Tibial nerve (tissue), 4 donors: ENCODE measurements around the gene SIRT7. TPM values are rescaled to one million over a fixed set of nuclear protein-coding genes. Genes with fewer than 3 reads are reported as not detected.

Experiments used
- DNase-seq, 2 donors: peaks; one replicate each; pipeline ENCODE4 v3.0.0-alpha.2; 2019; ENCODE audit warnings: low spot score in 2 of 2
- H3K27ac ChIP-seq, 4 donors: fragments of 200-600 bp; sonication (generic) in 3 of 4; one replicate each; pipeline ENCODE4 v1.5.1; 2017 to 2019; ENCODE audit warnings: mild to moderate bottlenecking in 1 of 4
- H3K27me3 ChIP-seq, 2 donors: fragments of 200-600 bp; sonication (generic) in 1 of 2; one replicate each; pipeline versions ENCODE4 v1.5.1 to v1.6.0; 2017 to 2019
- H3K36me3 ChIP-seq, 3 donors: fragments of 200-600 bp; sonication (generic); one replicate each; pipeline ENCODE4 v1.5.1; 2018 to 2019
- H3K4me1 ChIP-seq, 4 donors: fragments of 200-600 bp; sonication (generic) in 3 of 4; one replicate each; pipeline ENCODE4 v1.5.1; 2017 to 2019
- H3K4me3 ChIP-seq, 4 donors: fragments of 200-600 bp; sonication (generic) in 3 of 4; one replicate each; pipeline ENCODE4 v1.5.1; 2017 to 2019; ENCODE audit warnings: mild to moderate bottlenecking in 1 of 4, moderate library complexity in 1 of 4
- H3K9me3 ChIP-seq, 4 donors: fragments of 200-600 bp; sonication (generic) in 3 of 4; one replicate each; pipeline ENCODE4 v1.5.1; 2017 to 2019
- EP300 ChIP-seq, 2 donors: sonication (generic); formaldehyde crosslinking; IDR thresholded peaks; one replicate each; pipeline ENCODE4 v1.6.1; 2017; ENCODE audit warnings: antibody characterized with exemption in 2 of 2, mild to moderate bottlenecking in 1 of 2
- POLR2A ChIP-seq, 2 donors: fragments of 450-650 bp; IDR thresholded peaks; one replicate each; pipeline ENCODE4 v1.6.1; 2017; ENCODE audit warnings: antibody characterized with exemption in 2 of 2, mild to moderate bottlenecking in 2 of 2, moderate library complexity in 2 of 2
- WGBS, 2 donors: methylation state at CpG; one replicate each; pipeline ENCODE4 v1.1.5; 2018; 5-methylcytosine and 5-hydroxymethylcytosine counted together
- total RNA-seq, 4 donors: library from RNA; depleted of rRNA; stranded (reverse); fragments of >200 nt; gene quantifications; one replicate each; pipeline ENCODE4 v1.1.0, GENCODE V29; 2016
- TF ChIP-seq, protein P1 (sequence below), 5 experiments: fragments of 200-600 bp in 3 of 5; fragments of 450-650 bp in 2 of 5; sonication (generic) in 3 of 5; IDR thresholded peaks; one replicate each; pipeline ENCODE4 v1.5.1; 2016 to 2019; ENCODE audit warnings: antibody characterized with exemption in 5 of 5, mild to moderate bottlenecking in 3 of 5, moderate library complexity in 2 of 5

The SIRT7 gene
- total RNA-seq, 4 donors from 2014 or later: 22.3 to 42.2 (median 30.7) TPM

DNA sequence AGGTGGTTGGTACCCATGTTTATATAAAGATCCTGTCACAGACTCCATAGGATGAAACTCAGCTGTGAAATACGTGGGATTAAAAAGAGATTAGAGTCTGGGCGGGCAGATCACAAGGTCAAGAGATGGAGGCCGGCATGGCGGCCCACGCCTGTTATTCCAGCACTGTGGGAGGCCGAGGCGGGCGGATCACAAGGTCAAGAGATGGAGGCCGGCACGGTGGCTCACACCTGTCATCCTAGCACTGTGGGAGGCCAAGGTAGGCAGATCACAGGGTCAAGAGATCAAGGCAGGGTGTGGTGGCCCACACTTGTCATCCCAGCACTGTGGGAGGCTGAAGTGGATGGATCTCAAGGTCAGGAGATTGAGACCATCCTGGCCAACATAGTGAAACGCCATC lies 22.6 kb downstream of the SIRT7 start:
- Histone ChIP-seq H3K9me3 (no peaks in the 10 kb centered on the region), H3K4me1 (peaks cover 0 to 20% (median 13%) of the 10 kb centered on the region in 4 donors), H3K27me3 (no peaks in the 10 kb centered on the region), H3K36me3 (peaks cover 2 to 69% (median 4%) of the 10 kb centered on the region in 3 donors), H3K27ac (no peak overlapping the region), H3K4me3 (no peak overlapping the region)
- DNase-seq: no peak
- no peak for TF ChIP-seq POLR2A (IDR thresholded peaks at IDR 0.05)
- TF ChIP-seq, protein P1, sequence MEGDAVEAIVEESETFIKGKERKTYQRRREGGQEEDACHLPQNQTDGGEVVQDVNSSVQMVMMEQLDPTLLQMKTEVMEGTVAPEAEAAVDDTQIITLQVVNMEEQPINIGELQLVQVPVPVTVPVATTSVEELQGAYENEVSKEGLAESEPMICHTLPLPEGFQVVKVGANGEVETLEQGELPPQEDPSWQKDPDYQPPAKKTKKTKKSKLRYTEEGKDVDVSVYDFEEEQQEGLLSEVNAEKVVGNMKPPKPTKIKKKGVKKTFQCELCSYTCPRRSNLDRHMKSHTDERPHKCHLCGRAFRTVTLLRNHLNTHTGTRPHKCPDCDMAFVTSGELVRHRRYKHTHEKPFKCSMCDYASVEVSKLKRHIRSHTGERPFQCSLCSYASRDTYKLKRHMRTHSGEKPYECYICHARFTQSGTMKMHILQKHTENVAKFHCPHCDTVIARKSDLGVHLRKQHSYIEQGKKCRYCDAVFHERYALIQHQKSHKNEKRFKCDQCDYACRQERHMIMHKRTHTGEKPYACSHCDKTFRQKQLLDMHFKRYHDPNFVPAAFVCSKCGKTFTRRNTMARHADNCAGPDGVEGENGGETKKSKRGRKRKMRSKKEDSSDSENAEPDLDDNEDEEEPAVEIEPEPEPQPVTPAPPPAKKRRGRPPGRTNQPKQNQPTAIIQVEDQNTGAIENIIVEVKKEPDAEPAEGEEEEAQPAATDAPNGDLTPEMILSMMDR (IDR thresholded peaks at IDR 0.05): no peak
- no peak for TF ChIP-seq EP300 (IDR thresholded peaks at IDR 0.05)
- WGBS, 2 donors: 88% methylated on average over 11 of the region's 11 CpGs

DNA sequence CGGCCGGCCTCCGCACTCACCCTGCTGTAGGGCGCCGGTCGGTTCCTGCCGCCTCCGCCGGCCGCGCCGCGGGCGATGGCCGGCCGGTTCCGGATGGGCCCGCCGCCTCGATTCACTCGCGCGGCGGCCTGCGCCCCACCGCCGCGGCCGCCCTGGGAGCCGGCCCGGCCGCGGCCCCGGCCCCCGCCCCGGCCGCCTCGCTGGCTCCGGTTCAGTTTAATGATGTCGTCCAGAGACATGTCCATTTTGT lies 26.7 kb downstream of the SIRT7 start:
- Histone ChIP-seq H3K27ac (peak overlapping the region; percentile 54 to 97 (median 84)), H3K27me3 (no peaks in the 10 kb centered on the region), H3K9me3 (no peaks in the 10 kb centered on the region), H3K4me1 (peaks cover 0 to 35% (median 20%) of the 10 kb centered on the region in 4 donors), H3K4me3 (peak overlapping the region; percentile 62 to 100 (median 84)), H3K36me3 (peaks cover 4 to 63% (median 8%) of the 10 kb centered on the region in 3 donors)
- TF ChIP-seq, protein P1 (IDR thresholded peaks at IDR 0.05): no peak
- TF ChIP-seq EP300 (IDR thresholded peaks at IDR 0.05) (no peak), POLR2A (IDR thresholded peaks at IDR 0.05) (no peak)
- DNase-seq: no peak
- WGBS, 2 donors: 0 to 1% methylated on average over 2 to 39 of the region's 40 CpGs

DNA sequence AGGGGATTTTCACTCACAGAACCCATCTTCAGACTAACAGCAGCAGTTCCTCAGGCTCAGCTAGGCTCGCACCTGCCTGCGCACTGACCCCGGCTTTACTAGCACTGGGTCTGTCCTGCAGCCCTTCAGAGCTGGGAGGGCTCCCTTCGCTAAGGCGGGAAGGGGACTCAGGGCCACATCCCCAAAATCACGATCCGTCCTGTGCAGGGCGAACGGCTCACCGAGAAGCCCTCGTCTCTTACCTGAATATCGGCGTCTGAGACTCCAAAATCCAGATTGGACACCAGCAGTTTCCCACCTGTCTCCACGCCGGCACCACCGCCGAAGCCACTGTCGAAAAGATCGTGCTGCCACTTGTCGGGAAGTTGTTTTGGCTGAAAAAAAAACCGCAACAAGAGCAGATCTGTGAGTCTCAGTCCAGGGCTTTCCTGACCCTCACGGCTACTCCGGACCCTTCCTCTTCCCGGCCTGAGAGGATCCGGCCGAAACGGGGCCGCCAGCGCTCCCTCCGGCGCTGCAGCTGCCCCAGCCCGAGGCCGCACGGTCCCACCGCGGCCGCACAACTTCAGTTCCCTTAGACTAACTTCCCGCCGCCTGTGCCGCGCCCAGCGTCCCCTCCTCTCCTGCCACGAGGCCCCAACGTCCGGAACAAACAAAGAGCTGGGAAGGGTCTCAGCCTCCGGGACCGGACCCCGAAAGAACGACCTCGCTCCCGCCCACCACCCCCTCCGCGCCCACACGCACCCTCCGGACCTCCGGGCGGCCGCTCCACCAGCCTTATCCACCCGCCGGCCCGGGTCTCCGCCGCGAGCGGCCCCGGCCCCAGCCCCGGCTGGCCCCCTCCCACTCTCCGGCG lies 27.3 kb downstream of the SIRT7 start:
- Histone ChIP-seq H3K9me3 (no peaks in the 10 kb centered on the region), H3K4me3 (peak overlapping the region; percentile 62 to 100 (median 84)), H3K27me3 (no peaks in the 10 kb centered on the region), H3K36me3 (peaks cover 4 to 63% (median 8%) of the 10 kb centered on the region in 3 donors), H3K4me1 (peaks cover 0 to 35% (median 20%) of the 10 kb centered on the region in 4 donors), H3K27ac (peak overlapping the region; percentile 54 to 97 (median 84))
- 9 to 12% methylated on average over 35 to 36 of the region's 69 CpGs for WGBS, 2 donors
- TF ChIP-seq POLR2A (IDR thresholded peaks at IDR 0.05): no peak
- TF ChIP-seq, protein P1 (IDR thresholded peaks at IDR 0.05): no peak
- TF ChIP-seq EP300 (IDR thresholded peaks at IDR 0.05): no peak
- no peak for DNase-seq

DNA sequence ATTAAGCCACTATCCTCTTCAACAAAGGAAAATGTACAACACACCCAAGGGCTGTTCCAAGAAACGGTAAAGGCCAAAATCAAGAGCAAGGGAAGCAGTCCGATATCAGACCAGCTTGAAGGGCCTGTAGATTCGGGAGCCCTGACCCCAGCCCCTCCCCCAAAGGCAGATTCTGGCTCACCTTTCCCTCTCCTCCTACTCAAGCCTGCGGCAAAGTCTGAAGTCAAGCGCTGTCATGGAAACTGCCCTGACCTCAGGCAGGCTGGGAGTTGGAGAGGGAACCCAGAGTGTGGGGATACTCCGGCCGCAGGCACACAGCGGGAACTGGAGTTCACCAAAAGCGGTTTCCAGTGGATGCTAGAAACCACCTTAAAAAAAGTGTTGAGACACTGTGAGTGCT lies 28.4 kb downstream of the SIRT7 start:
- Histone ChIP-seq H3K36me3 (peaks cover 4 to 63% (median 8%) of the 10 kb centered on the region in 3 donors), H3K4me3 (no peak overlapping the region), H3K4me1 (peaks cover 0 to 35% (median 20%) of the 10 kb centered on the region in 4 donors), H3K9me3 (no peaks in the 10 kb centered on the region), H3K27ac (no peak overlapping the region), H3K27me3 (no peaks in the 10 kb centered on the region)
- TF ChIP-seq EP300 (IDR thresholded peaks at IDR 0.05) (no peak), POLR2A (IDR thresholded peaks at IDR 0.05) (no peak)
- TF ChIP-seq, protein P1 (IDR thresholded peaks at IDR 0.05): no peak
- DNase-seq: no peak
- WGBS, 2 donors: 88 to 89% methylated on average over 9 of the region's 9 CpGs

DNA sequence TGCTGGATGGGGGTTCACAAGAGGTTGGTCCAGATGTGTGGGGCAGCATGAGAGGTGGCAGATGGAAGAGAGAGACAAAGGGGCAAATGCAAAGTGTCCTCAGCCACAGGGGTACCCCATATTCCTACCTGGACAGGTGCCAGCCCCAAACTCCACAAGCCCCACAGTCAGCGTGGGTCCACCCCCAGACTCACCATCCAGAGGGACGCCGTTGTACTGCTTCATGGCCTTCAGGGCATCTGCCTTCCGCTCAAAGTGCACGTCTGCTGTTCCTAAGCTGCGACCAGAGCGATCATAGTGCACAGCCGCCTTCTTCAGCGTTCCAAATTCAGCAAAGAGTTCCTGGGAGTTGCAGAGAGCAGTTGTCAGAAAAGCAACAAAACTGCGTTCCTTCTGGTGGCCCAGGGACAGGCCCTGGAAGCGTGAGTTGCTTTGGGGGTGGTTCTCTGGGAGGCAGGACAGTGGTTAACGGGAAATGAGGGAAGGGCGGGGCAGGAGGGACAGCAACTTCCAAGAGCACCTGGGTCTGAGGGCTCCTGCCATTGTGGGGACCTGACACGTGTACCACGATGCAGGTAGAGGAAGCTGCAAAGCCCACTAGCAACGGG lies 28.9 kb downstream of the SIRT7 start:
- Histone ChIP-seq H3K36me3 (peaks cover 4 to 63% (median 8%) of the 10 kb centered on the region in 3 donors), H3K4me3 (no peak overlapping the region), H3K27ac (no peak overlapping the region), H3K9me3 (no peaks in the 10 kb centered on the region), H3K27me3 (no peaks in the 10 kb centered on the region), H3K4me1 (peaks cover 0 to 35% (median 20%) of the 10 kb centered on the region in 4 donors)
- TF ChIP-seq POLR2A (IDR thresholded peaks at IDR 0.05): no peak
- TF ChIP-seq, protein P1 (IDR thresholded peaks at IDR 0.05): no peak
- TF ChIP-seq EP300 (IDR thresholded peaks at IDR 0.05): no peak
- 93 to 94% methylated on average over 16 of the region's 16 CpGs for WGBS, 2 donors
- DNase-seq: no peak
